GM12873 (cell line): ENCODE results near the gene LRRC8C.
A peak's percentile ranks its signal among the peaks of the same experiment; 100 is the strongest.

Experiments used
- TF ChIP-seq, protein P1 (sequence below): IDR thresholded peaks from 2 replicates; pipeline ENCODE4 v1.5.1; 2012; ENCODE audit warnings: low read depth, mild to moderate bottlenecking, moderate library complexity, low read length, control low read depth; ENCODE audit not compliant: insufficient read depth; ENCODE audit errors: missing control alignments

The LRRC8C gene

DNA sequence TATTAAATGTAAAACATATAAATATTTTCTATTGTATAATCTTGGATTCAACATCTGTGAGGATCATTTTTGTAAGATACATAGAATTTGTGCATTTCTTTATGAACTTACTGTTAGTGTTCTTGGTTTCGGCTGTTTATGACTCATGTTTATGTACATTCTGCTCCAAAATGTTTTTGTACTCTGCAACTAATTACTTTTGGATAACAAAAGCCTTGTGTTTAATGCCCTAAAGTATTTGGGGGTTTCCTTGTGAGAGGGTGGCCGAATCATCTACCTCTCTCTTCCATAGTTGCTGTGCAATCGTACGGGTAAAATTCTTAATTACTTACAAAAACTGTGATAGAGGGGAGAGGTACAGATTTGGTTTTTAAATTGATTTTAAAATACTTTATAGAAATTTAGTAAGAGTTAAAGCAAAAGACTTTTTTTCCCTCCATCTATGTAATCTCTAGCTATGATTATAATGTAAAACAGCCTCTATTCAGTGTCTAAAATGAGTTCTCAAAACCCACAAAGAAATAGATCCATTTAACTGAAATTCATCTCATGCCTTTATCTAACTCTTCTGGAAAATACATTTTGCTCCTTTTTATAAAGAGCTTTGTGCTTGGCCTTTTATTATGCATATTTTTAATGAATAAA is 38.7 kb upstream of the LRRC8C start:
- TF ChIP-seq, protein P1, sequence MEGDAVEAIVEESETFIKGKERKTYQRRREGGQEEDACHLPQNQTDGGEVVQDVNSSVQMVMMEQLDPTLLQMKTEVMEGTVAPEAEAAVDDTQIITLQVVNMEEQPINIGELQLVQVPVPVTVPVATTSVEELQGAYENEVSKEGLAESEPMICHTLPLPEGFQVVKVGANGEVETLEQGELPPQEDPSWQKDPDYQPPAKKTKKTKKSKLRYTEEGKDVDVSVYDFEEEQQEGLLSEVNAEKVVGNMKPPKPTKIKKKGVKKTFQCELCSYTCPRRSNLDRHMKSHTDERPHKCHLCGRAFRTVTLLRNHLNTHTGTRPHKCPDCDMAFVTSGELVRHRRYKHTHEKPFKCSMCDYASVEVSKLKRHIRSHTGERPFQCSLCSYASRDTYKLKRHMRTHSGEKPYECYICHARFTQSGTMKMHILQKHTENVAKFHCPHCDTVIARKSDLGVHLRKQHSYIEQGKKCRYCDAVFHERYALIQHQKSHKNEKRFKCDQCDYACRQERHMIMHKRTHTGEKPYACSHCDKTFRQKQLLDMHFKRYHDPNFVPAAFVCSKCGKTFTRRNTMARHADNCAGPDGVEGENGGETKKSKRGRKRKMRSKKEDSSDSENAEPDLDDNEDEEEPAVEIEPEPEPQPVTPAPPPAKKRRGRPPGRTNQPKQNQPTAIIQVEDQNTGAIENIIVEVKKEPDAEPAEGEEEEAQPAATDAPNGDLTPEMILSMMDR = no peak

DNA sequence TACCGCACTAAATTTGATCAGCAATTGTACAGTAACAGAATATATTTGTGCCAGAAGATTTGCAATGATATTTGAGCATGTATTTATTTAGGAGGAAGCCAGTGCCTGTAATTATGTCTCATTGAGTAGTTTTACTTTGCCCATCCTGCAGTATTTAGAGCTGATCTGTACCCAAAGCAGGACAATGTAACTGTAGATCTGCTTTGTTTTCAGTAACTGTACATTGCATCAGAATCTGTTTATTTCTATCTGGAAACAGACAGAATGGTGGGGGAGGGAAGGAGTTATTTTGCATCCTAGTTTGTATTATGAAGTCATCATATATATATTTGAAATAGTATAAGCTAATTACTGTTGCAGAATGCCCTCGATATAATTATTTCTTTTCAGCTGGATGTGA is 36.2 kb upstream of the LRRC8C start:
- TF ChIP-seq, protein P1 = no peak

DNA sequence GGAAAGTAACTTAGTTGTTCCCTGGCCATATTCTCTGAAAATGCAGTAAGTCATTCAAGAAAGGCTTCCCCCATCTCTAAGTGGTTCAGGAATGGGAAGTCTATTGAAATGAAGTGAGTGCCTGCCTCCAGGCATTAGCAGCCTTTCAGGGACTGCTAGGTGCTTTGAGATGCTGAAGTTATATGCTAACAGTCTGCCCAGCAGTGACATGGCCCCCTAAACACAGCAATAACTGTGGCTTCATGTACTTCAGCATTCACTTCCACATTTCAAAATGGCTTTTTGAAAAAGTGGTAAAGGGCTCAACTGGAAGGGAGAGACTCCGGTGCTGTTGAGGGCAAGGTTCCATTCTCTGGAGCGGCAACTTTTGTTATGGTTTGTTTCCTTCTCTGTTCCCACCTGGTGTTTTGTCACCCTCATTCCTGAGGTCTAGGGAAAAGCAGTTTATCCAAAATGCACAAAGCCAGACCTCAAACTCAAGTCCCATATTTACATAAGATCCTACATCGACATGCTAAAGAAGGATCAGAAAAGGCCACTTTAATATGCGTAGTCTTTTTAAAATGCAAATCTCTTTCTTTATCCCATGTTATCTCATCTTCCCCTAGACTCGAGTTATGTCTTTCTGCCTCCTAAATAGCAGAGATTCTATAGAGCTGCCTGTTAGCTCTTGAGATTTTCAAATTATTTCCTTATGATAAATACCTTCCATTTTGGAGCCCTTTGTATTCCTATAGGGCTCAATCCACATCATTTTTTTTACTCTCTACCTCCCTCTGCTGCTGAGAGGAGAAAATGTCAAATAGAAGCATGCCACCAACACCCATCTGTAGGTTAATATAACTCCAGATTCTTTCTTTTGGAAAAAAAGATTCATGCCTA is 34.2 kb upstream of the LRRC8C start:
- TF ChIP-seq, protein P1 = peak; percentile 62

DNA sequence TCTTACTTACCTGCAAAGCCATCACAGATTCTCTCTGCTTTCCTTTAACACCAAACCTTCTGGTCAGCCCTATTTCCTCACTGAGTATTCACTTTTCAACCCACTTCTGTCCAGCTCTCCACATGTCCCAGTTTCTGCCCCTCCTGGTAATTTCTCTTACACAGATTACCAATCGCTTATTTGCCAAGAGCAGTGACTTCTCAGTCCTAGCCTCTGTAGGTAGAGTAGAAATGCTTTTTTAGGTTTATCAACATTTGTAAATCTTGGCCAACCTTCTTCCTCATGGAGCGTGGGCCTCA is 33.6 kb upstream of the LRRC8C start:
- TF ChIP-seq, protein P1 = no peak

DNA sequence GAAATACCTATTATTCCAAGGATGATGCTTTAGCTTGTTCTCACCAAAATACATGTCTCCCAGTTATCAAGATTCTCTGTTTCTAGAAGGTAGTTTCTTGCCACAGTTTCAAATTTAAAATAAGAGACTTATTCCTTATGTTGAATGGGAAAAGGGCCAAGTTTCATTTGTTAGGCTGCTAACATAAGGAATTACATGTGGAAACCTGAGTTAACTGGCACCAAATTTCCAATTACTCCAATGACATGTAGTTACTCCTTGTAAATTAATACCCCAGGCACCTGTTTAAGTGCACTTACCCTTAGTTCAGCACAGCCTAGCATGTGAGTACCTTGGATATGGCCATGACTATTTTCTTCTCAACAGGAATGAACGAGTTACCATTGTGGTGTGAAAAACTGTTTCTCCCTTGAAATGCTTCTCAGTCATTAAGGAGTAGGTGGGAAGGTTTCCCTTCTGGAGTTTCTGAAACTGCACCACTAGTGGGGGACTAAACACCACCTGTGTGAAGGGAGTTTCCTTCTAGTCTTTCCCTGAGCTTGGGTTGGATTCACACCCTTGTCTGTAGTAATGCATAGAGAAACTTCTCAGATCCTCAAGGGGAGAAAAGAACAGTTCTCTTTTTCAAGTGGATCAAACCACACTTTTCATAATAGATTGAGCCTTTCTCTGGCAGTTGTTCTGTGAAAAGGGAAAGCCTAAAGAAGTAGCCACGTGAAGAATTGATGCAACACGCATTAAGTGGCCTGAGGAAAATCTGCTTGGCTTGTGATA is 32.3 kb upstream of the LRRC8C start:
- TF ChIP-seq, protein P1 = no peak

DNA sequence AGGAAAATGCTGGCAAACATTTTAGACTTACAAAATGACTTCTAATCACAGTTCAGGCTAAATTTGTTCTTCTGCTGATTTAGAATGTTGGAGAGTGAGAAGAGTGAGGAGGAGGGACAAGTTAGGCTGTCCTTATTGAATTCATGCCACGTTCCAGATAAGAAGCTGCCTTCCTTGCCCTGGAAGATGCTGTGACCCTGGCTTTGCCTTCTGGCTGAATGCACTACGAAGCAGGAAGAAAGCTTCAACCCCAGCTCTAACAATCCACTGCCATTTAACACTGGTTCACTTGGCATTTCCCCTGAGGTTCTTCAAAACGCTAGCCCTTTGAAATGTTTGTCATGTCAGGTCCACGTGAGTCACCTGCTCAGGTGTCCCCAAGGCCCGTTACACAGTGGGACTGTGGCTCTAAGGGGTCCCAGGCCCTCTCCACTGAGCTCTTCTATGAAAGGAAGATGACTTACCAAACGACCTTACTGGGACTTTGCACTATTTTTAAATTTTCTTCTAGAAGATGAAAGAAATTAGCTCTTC is 30.0 kb upstream of the LRRC8C start:
- TF ChIP-seq, protein P1 = no peak
